ENCODE results near the gene SELENOO. TPM values are rescaled to one million over a fixed set of nuclear protein-coding genes. Genes with fewer than 3 reads are reported as not detected.

Gene SELENOO
- total RNA-seq, 1 experiment from 2014 or later = 27.0 TPM

DNA sequence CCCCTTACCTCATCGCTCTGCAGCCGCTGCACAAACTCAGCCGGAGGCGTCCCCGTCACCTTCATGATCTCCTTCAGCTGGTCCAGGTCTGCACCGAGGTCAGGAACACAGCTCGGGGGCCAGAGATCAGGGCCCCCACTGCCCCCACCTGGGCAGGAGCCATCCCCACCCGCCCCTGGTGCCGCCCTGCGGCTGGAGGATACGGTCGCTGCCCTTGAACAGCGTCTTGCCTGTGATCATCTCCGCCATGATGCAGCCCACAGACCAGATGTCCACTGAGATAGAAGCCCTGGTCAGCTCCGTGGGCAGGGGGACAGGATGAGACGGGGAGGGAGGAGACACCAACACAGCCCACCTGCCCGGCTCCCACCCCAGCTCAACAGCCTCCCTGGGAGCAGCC, 54.8 kb downstream of the SELENOO start (continued):
- TF ChIP-seq, protein P1, sequence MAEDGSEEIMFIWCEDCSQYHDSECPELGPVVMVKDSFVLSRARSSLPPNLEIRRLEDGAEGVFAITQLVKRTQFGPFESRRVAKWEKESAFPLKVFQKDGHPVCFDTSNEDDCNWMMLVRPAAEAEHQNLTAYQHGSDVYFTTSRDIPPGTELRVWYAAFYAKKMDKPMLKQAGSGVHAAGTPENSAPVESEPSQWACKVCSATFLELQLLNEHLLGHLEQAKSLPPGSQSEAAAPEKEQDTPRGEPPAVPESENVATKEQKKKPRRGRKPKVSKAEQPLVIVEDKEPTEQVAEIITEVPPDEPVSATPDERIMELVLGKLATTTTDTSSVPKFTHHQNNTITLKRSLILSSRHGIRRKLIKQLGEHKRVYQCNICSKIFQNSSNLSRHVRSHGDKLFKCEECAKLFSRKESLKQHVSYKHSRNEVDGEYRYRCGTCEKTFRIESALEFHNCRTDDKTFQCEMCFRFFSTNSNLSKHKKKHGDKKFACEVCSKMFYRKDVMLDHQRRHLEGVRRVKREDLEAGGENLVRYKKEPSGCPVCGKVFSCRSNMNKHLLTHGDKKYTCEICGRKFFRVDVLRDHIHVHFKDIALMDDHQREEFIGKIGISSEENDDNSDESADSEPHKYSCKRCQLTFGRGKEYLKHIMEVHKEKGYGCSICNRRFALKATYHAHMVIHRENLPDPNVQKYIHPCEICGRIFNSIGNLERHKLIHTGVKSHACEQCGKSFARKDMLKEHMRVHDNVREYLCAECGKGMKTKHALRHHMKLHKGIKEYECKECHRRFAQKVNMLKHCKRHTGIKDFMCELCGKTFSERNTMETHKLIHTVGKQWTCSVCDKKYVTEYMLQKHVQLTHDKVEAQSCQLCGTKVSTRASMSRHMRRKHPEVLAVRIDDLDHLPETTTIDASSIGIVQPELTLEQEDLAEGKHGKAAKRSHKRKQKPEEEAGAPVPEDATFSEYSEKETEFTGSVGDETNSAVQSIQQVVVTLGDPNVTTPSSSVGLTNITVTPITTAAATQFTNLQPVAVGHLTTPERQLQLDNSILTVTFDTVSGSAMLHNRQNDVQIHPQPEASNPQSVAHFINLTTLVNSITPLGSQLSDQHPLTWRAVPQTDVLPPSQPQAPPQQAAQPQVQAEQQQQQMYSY (CRISPR knock-in tag; IDR thresholded peaks at IDR 0.05) = no peak
- TF ChIP-seq JUN (CRISPR knock-in tag; IDR thresholded peaks at IDR 0.05) = no peak
- TF ChIP-seq, protein P2, sequence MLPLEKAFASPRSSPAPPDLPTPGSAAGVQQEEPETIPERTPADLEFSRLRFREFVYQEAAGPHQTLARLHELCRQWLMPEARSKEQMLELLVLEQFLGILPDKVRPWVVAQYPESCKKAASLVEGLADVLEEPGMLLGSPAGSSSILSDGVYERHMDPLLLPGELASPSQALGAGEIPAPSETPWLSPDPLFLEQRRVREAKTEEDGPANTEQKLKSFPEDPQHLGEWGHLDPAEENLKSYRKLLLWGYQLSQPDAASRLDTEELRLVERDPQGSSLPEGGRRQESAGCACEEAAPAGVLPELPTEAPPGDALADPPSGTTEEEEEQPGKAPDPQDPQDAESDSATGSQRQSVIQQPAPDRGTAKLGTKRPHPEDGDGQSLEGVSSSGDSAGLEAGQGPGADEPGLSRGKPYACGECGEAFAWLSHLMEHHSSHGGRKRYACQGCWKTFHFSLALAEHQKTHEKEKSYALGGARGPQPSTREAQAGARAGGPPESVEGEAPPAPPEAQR (CRISPR knock-in tag; IDR thresholded peaks at IDR 0.05) = no peak

DNA sequence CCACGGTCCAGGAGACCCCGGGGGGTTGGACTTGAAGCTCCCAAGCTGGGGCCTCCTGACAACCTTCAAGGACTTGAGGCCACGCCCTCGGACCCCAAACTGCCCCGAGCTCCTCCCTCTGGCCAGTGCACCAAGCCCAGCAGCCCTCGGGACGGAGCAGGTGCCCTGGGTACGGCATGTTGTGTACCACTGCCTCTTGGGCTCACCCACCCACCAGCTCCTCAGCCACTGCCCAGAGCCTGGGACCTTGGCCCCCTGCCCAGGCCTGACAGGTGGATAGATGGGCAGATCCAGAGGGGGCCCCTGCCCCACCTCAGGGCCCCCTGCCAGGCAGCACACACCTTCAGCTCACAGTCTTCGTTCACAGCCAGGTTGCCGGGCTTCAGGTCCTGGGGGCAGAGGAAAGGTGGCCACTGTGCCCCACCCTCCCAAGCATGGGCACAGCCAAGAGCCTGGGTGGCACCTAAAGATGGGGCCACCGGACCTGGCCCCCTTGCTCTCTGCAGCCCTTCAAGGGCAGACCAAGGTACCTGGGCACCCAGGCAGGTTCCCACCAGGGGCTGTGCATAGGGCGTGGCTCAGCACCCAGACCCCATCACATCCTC, 55.5 kb downstream of the SELENOO start:
- Mint-ChIP-seq H3K4me3 (no peak overlapping the region), H3K36me3 (no peaks in the 10 kb centered on the region), H3K4me1 (no peaks in the 10 kb centered on the region), H3K9me3 (no peaks in the 10 kb centered on the region), H3K27ac (no peak overlapping the region), H3K27me3 (ENCODE audit: low read depth) (peaks cover 3% of the 10 kb centered on the region; the same call in 1 of the 2 replicates)
- CTCF ChIA-PET = interaction anchor here (1.2 to 1.6 kb wide), 2 partner anchors 16 to 86 kb away, joined by 3 to 4 read pairs; no protein-coding TSS in a partner anchor
- TF ChIP-seq FOXK1 (CRISPR knock-in tag; IDR thresholded peaks at IDR 0.05) (no peak), SP1 (CRISPR knock-in tag; conservative IDR thresholded peaks at IDR 0.05) (no peak), MXD4 (CRISPR knock-in tag; IDR thresholded peaks at IDR 0.05; ENCODE audit: borderline replicate concordance) (no peak), TCF7 (CRISPR knock-in tag; IDR thresholded peaks at IDR 0.05; ENCODE audit: low read depth) (no peak), SMAD3 (CRISPR knock-in tag; IDR thresholded peaks at IDR 0.05; ENCODE audit: borderline replicate concordance) (no peak), ZNF396 (CRISPR knock-in tag; IDR thresholded peaks at IDR 0.05; ENCODE audit: borderline replicate concordance) (no peak)
- TF ChIP-seq, protein P3, sequence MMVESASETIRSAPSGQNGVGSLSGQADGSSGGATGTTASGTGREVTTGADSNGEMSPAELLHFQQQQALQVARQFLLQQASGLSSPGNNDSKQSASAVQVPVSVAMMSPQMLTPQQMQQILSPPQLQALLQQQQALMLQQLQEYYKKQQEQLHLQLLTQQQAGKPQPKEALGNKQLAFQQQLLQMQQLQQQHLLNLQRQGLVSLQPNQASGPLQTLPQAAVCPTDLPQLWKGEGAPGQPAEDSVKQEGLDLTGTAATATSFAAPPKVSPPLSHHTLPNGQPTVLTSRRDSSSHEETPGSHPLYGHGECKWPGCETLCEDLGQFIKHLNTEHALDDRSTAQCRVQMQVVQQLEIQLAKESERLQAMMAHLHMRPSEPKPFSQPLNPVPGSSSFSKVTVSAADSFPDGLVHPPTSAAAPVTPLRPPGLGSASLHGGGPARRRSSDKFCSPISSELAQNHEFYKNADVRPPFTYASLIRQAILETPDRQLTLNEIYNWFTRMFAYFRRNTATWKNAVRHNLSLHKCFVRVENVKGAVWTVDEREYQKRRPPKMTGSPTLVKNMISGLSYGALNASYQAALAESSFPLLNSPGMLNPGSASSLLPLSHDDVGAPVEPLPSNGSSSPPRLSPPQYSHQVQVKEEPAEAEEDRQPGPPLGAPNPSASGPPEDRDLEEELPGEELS (CRISPR knock-in tag; IDR thresholded peaks at IDR 0.05) = no peak
- ATAC-seq = no peak
- no peak for DNase-seq (ENCODE audit: low spot score)
- POLR2A ChIA-PET = no interaction called here

DNA sequence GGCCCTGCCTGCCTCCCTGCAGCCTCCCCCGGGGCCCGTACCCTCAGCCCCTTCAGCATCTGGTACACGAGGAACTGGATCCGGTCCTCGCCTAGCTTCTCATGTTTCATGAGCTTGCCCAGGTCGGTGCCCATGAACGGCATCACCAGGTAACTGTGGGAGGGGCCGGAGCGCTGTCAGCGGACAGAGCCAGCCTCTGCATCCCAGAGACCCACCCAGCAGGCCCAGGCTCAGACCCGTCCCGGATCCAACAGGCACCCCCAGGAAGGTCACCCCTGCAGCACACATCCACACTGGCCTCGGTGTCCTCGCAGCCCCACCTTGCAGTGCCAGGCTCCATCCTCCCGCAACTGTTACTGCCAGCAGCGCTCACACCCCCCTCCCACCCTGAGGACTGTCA, 56.2 kb downstream of the SELENOO start:
- peaks cover 1% of the 10 kb centered on the region for H3K4me1 Mint-ChIP-seq
- peaks cover 4% of the 10 kb centered on the region for H3K27me3 Mint-ChIP-seq (ENCODE audit: low read depth)
- no peak overlapping the region for H3K4me3 Mint-ChIP-seq
- no peaks in the 10 kb centered on the region for H3K36me3 Mint-ChIP-seq
- TF ChIP-seq, protein P4, sequence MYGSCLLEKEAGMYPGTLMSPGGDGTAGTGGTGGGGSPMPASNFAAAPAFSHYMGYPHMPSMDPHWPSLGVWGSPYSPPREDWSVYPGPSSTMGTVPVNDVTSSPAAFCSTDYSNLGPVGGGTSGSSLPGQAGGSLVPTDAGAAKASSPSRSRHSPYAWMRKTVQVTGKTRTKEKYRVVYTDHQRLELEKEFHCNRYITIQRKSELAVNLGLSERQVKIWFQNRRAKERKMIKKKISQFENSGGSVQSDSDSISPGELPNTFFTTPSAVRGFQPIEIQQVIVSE (CRISPR knock-in tag; IDR thresholded peaks at IDR 0.05; ENCODE audit: borderline replicate concordance) = no peak
- TF ChIP-seq TEAD4 (CRISPR knock-in tag; IDR thresholded peaks at IDR 0.05) = no peak
- TF ChIP-seq ETV6 (CRISPR knock-in tag; IDR thresholded peaks at IDR 0.05) = no peak
- no peak for TF ChIP-seq EMX1 (CRISPR knock-in tag; IDR thresholded peaks at IDR 0.05)
- TF ChIP-seq NFATC4 (CRISPR knock-in tag; IDR thresholded peaks at IDR 0.05) = no peak
- no peaks in the 10 kb centered on the region for H3K9me3 Mint-ChIP-seq
- ChIA-PET CTCF (interaction anchor here (1.6 kb wide), 1 partner anchor 85 kb away, joined by 4 read pairs; no protein-coding TSS in a partner anchor), POLR2A (no interaction called here)
- no peak overlapping the region for H3K27ac Mint-ChIP-seq
- ATAC-seq (no peak), DNase-seq (ENCODE audit: low spot score) (no peak)

Data from WTC11 (cell line).